Motor neuron (in vitro differentiated cells): ENCODE measurements around the gene MPG. TPM values are rescaled to one million over a fixed set of nuclear protein-coding genes. Genes with fewer than 3 reads are reported as not detected.

Source experiments
- ATAC-seq, 8 experiments: fragments of 200-7000 bp; cut with Tn5 transposase; replicated peaks in 6 of 8; 2 replicates each; pipeline ENCODE4 v1.8.0; 2021; ENCODE audit warnings: mild to moderate bottlenecking in 8 of 8, moderate library complexity in 8 of 8
- H3K27ac ChIP-seq, 2 donors: fragments of 250-450 bp; sonication (Bioruptor Pico); 2 replicates each; pipeline ENCODE4 v1.9.0; 2021; ENCODE audit warnings: antibody characterized with exemption in 2 of 2, mild to moderate bottlenecking in 2 of 2, moderate library complexity in 1 of 2
- H3K4me1 ChIP-seq, 2 donors: fragments of 250-450 bp; sonication (Bioruptor Pico); replicated peaks in 1 of 2; 2 replicates each; pipeline ENCODE4 v1.6.1; 2021; ENCODE audit warnings: antibody characterized with exemption in 2 of 2, mild to moderate bottlenecking in 2 of 2, moderate library complexity in 1 of 2
- H3K4me3 ChIP-seq, 5 donors: fragments of 250-450 bp; sonication (Bioruptor Pico); 2 replicates each; pipeline ENCODE4 v1.9.0; 2021; ENCODE audit warnings: antibody characterized with exemption in 5 of 5, mild to moderate bottlenecking in 5 of 5, moderate library complexity in 4 of 5
- WGBS, 10 experiments: fragments of 450-650 bp; shearing (Covaris generic); methylation state at CpG; one replicate each; pipeline ENCODE4 v1.0.0; 2022; 5-methylcytosine and 5-hydroxymethylcytosine counted together
- in situ Hi-C, 9 experiments: fragments of 400-800 bp; cut with MboI; loops; one replicate each; pipeline ENCODE4 v1.15.0; 2021; ENCODE audit warnings: low sequenced_read_pairs in 9 of 9, low pct_unique_long_range_greater_than_20kb in 2 of 9; ENCODE audit not compliant: unreplicated experiment in 9 of 9
- total RNA-seq, 8 experiments: library from RNA; unstranded; fragments of 300-600 nt; gene quantifications; 2 replicates each; pipeline versions ENCODE4 v1.2.3 to v1.2.4, GENCODE V29; 2022

The MPG gene
- total RNA-seq, 8 experiments from 2014 or later = 27.1 to 91.9 (median 40.5) TPM

DNA sequence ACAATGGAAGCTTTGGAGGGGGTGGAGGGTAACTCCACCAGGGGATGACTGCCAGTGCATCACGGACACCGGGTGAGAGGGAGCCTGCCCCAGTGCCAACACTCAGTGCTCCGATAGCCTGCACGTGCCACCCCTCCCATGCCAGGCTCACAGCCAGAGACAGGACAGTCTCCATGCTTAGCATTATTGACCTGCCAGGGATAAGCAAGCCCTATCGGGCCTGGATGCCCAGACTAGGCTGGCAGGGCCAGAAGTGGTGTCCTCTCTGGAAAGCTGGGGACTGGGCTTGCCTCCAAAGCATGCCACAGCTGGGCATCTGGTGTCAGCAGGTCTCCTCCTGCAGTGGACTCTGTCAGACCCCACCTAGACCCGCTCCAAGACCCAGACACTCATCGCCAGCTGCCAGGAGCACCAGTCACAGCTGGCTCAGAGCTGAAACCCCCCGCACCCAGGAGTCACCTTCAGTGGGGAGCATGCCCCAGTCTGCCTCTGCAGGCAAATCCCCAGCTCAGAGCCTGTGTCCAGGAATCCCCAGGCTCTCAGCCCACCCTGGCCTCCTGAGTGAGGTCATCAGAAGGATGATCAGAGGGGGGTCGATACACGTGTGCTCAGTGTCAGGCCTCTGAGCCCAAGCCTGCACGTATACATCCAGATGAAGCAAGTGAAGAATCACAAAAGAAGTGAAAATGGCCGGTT lies 3.8 kb upstream of the MPG start:
- in situ Hi-C loops = no loop called here
- no peak overlapping the region for H3K4me3 ChIP-seq
- H3K4me1 ChIP-seq = peaks cover 64 to 76% of the 10 kb centered on the region in 2 donors
- ATAC-seq = peak in 5 of 8 experiments; percentile 5 to 28 (median 20)
- peak overlapping the region; percentile 27 to 73 for H3K27ac ChIP-seq
- 61 to 100% (median 97%) methylated on average over 1 to 4 of the region's 12 CpGs; no CpG with 5 or more reads in 6 of the 10 experiments for WGBS, 10 experiments

DNA sequence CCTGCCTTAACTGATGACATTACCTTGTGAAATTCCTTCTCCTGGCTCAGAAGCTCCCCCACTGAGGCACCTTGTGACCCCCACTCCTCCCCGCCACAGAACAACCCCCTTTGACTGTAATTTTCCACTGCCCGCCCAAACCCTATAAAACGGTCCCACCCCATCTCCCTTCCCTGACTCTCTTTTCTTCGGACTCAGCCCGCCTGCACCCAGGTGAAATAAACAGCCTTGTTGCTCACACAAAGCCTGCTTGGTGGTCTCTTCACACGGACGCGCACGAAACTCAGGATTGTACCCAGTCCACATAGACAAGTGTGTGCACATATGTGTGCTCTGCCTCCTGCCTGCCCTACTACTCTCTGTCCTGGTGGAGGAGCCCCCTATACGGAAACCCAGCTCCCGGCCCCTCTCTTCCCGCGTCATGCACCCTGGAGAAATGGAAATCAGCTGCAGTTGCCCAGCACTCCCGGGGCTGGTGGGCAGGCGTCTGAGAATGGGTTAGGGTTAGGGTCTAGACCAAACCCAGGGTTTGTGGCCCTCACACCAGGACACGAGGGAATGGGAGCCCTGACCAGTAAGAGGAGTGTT lies 3.2 kb upstream of the MPG start:
- in situ Hi-C loops = no loop called here
- Histone ChIP-seq H3K27ac (peak overlapping the region in 1 of 2 donors; percentile 73), H3K4me1 (peaks cover 57 to 69% of the 10 kb centered on the region in 2 donors), H3K4me3 (no peak overlapping the region)
- WGBS, 10 experiments = 52 to 89% (median 72%) methylated on average over 5 to 12 of the region's 16 CpGs; no CpG with 5 or more reads in 6 of the 10 experiments
- ATAC-seq = no peak

DNA sequence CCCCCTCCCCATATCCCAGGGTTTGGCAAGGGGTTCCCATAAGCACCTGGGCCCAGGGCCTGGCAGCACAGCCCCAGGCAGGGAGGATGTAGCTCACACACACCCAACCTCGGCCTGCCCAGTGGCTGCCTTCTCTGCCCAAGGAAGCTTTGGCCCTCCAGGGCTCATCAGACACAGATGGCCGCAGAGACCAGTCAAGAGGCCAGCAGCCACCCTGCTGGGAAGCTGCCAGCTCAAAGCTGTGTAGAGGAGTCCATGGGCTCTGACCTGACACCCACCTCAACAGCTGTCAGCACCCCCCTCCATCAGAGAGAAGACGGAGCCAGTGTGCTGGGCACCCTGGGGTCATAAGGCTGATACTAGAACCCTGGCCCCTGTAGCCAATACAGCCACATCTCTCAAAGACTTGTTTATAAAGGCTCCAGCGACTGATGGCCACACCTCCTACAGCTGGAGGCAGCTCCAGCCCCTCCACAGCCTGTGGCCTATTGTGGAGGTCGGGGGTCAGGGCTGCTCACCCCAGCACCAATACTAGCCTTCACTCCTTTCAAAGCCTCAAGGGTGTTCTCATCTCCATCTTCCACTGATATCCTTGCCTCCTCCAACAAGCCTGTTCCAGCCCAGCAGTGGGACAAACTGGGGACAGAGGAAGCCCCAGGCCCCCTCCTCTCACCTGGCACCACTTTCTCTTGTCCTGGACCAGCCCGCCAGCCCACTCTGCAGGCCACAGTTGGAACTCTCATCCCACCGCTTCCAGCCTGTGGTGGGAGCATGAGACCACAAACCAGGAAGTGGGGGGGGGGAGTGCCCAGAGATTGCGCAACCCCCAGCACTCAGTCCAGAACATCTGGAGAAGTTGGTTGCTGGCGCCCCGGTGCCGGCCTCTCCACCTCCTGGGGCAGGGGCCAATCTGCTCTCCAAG lies 2.2 kb upstream of the MPG start:
- H3K4me3 ChIP-seq = no peak overlapping the region

GRCh38 chr16:76535-77272 lies 1.3 kb upstream of the MPG start:
- WGBS, 10 experiments = 20 to 100% (median 60%) methylated on average over 1 to 4 of the region's 13 CpGs; no CpG with 5 or more reads in 7 of the 10 experiments
- Histone ChIP-seq H3K27ac (peak overlapping the region in 1 of 2 donors; percentile 87), H3K4me1 (peaks cover 51 to 55% of the 10 kb centered on the region in 2 donors), H3K4me3 (peak overlapping the region in 2 of 5 donors; percentile 59 to 86)
- ATAC-seq = peak in 4 of 8 experiments; percentile 10 to 28 (median 19)
- in situ Hi-C loops = no loop called here

More for the DNA sequence above, 2.2 kb upstream of the MPG start:
- peaks cover 57 to 63% of the 10 kb centered on the region in 2 donors for H3K4me1 ChIP-seq
- peak overlapping the region in 1 of 2 donors; percentile 73 for H3K27ac ChIP-seq
- ATAC-seq = peak in 3 of 8 experiments; percentile 1
- in situ Hi-C loops = no loop called here
- WGBS, 10 experiments = 10 to 90% (median 25%) methylated on average over 1 to 2 of the region's 11 CpGs; no CpG with 5 or more reads in 4 of the 10 experiments

DNA sequence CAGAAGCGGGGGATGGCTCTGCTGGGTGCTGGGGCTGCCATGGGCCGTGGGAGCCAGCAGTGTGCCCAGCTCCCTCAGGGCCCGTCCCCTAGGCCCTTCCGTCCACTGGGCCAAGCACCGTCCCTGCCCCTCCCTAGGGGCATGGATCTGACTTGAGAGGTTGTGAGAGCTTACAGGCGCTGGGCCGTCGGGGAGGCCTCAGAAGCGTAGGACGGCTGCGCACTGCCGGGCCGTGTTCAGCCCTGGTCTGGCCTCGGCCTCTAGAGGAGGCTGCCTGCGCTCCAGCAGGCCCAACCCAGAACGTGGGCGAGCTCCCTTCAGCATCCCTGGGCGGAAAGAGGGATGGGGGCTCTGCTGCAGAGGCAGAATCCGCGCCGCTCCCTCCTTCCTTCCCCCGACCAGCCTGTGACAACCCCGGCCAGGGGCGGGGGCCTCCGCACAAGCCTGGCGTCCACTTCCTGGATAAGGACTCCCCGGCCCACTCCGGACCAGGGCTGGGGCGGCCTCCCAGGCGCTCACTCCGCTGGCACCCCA lies 685 bp upstream of the MPG start:
- Histone ChIP-seq H3K27ac (peak overlapping the region; percentile 64 to 87), H3K4me1 (peaks cover 48 to 55% of the 10 kb centered on the region in 2 donors), H3K4me3 (peak overlapping the region; percentile 59 to 98 (median 87))
- peak; percentile 35 to 68 (median 54) for ATAC-seq
- 24 to 55% methylated on average over 5 of the region's 31 CpGs; no CpG with 5 or more reads in 8 of the 10 experiments for WGBS, 10 experiments
- in situ Hi-C loops = no loop called here

GRCh38 chr16:78444-79150 lies 572 bp downstream of the MPG start:
- peaks cover 41 to 45% of the 10 kb centered on the region in 2 donors for H3K4me1 ChIP-seq
- H3K27ac ChIP-seq = peak overlapping the region; percentile 64 to 87
- in situ Hi-C loops = no loop called here
- peak; percentile 1 to 43 (median 18) for ATAC-seq
- WGBS, 10 experiments = 7 to 21% (median 13%) methylated on average over 3 to 9 of the region's 36 CpGs; no CpG with 5 or more reads in 7 of the 10 experiments
- peak overlapping the region; percentile 59 to 98 (median 87) for H3K4me3 ChIP-seq

DNA sequence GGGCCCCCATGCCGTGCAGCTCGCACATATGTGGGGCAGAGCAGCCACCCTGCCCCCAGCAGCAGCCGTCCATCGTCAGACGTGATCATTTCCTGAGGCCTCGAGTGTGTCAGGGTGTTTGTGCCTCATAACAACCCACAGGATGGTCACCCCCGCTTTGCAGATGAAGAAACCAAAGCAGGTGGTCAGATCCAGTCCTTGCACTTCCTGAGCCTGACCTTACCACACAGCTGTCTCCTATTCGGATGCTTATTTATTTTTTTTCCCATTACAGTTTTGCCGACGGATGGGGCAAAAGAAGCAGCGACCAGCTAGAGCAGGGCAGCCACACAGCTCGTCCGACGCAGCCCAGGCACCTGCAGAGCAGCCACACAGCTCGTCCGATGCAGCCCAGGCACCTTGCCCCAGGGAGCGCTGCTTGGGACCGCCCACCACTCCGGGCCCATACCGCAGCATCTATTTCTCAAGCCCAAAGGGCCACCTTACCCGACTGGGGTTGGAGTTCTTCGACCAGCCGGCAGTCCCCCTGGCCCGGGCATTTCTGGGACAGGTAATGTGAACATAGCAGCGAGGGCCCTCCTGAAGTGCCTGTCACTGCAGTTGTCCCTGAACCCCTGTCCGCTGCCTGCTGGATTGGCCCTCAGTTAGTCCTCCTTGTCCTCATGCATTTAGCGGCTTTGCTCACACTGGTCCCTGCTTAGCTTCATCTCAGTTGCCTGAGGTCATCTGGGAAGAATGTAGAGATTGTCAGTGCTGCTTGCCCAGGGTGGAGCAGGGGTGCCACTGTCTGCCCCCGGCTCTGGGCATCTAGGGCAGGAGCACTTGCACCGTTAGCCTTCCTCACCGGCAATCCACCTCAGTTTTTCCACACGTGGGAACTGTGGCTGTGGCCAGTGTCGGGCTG lies 1.4 kb downstream of the MPG start:
- no peak for ATAC-seq
- no peak overlapping the region for H3K27ac ChIP-seq

GRCh38 chr16:83060-83603 lies 5.1 kb downstream of the MPG start:
- no peak overlapping the region for H3K4me3 ChIP-seq
- in situ Hi-C loops = no loop called here
- no peak overlapping the region for H3K27ac ChIP-seq
- WGBS, 10 experiments = no CpG with 5 or more reads among the region's 31 CpGs
- no peak for ATAC-seq
- peaks cover 4 to 5% of the 10 kb centered on the region in 2 donors for H3K4me1 ChIP-seq

More for the DNA sequence above, 1.4 kb downstream of the MPG start:
- Histone ChIP-seq H3K4me1 (peaks cover 33 to 37% of the 10 kb centered on the region in 2 donors), H3K4me3 (peak overlapping the region in 1 of 5 donors; percentile 86)
- 74 to 100% (median 87%) methylated on average over 2 to 12 of the region's 32 CpGs; no CpG with 5 or more reads in 6 of the 10 experiments for WGBS, 10 experiments
- in situ Hi-C loops = no loop called here

DNA sequence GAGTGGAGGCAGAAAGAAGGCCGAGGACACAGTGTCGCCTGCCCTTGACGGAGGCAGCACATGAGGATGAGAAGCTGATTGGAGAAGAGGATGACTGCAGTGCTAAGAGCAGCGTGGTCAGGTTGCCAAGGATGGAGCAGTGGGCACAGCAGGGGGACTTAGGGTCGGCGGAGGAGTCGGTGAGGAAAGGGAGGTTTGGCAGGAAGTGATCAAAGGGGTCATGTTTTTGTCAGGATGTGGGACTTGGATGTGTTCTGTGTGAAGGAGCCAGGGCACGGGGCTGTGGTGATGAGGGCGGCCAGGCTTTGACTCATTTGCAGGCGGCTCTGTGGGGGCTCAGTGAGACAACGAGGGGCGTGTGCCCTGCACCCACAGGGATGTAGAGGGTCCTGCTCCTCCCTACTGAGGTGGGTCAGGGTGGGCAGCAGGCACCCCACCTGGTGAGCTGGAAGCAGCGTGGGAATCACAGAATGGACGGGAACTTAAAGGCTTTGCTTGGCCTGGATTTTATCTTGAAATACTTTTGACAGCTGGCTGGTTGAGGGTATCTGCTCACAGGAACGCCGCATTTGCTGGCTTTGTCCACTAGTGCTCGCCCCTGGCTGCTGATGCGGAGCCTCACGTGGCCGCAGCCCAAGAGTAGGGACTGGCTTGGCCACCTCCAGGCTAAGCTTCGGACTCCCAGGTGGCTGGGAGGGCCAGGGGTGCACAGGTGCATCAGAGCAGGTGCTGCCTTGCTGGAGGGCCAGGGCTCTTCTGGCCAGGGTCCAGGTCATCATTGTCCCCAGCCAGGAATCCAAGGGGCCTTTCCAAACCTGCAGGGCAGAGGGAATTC lies 6.0 kb downstream of the MPG start:
- Histone ChIP-seq H3K4me1 (peaks cover 0 to under 1% of the 10 kb centered on the region in 2 donors), H3K27ac (no peak overlapping the region), H3K4me3 (no peak overlapping the region)
- WGBS, 10 experiments = 72 to 100% (median 77%) methylated on average over 2 to 14 of the region's 21 CpGs; no CpG with 5 or more reads in 4 of the 10 experiments
- ATAC-seq = peak in 1 of 8 experiments; percentile 7
- in situ Hi-C loops = no loop called here
